ENCODE measurements around the gene SBDS.
"Not testable (repeated sequence)": the region's sequence is repeated elsewhere in the genome, so short reads cannot be mapped to it uniquely, and the experiment has no call there.

The SBDS gene

DNA sequence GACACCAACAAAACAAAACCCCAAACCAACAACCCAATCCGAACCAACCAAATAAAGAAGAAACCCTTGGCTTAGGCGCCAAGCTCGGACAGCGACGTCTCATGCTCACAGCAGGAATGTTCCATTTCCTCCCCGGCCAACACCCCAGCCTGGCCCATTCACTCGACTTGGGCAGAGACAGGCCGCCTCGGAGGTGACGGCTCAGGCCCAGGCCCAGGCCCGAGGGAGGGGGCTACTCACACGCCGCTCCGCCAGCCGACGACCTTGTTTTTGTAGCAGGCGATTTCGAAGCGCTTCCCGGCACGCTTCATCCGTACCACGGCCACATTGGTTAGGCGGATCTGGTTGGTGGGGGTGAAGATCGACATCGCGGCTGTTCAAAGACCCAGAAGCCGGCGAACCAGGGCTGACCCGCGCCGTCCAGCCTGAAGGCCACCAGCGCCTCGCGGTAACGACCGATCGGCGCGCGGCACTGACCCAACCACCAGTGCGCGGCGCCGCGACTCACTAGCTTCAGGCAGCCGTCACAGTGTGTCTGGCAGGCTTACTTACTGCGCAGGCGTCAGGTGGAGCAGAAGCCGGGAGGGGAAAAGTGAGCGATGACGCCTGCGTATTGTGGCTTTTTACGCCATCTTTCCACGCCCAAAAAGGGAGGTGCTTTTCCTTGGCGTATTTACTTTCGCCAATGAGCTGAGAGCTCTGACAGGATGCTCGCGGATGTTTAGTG is at the start of gene SBDS:
Gene SBDS, minus strand, starts transcription at position 537 of the 727 bp plus-strand sequence. Its CDS starts 169 bp downstream, at position 368.
- peak within 1 kb of the TSS; percentile 61 for H3K4me3 ChIP-seq (ENCODE audit: low read depth, low read length)
- DNase-seq (ENCODE audit: low read depth) = peak; percentile 93

DNA sequence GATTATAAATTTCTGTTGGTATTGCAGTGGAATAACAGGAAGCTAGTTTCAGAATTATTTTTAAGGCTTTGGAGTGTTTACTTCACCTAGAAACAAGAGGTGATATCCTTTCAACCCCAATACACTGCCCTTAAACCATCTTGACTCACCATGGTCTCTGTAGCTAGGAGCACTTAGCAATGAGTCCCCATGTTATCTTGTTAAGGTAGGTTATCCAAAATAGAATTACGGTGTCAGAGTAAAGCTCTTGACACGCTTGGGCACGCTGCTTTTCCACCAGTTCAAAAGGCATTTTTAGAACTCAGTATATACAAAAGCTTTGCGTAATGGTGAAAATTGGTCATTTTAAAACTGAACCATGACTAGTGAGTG is 48.2 kb upstream of the SBDS start:
- DNase-seq (ENCODE audit: low read depth); H3K4me3 ChIP-seq (ENCODE audit: low read depth, low read length): not testable (repeated sequence)

DNA sequence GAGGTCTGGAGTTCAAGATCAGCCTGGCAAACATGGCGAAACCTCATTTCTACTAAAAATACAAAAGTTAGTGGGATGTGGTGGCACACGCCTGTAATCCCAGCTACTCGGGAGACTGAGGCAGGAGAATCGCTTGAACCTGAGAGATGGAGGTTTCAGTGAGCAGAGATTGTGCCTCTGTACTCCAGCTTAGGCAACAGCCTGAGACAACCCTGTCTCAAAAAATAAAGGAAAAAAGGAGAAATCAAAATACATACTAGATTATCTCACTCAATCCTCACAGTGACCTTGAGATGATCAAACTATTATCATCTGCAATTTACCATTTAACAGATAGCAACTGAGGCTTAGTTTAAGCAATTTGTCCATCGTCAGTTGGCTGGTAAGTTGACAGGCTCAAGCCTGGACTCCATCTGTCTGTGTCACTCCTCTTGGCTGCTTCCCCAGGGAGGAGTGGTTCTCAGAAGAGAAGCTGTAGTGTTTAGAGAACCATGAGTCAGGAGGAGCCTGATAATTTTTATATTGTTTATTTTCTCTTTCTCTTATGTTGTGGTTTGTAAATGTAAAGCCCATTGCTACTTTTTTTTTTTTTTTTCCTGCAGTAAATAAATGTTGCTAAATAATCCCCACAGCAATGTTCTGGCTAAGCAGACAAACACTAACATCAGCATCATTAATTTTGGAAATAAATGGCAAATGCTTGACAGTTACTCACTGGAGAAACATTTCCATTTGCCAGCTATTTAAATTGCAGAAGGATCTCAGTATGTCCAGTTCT is 47.6 kb upstream of the SBDS start:
- not testable (repeated sequence) for H3K4me3 ChIP-seq (ENCODE audit: low read depth, low read length)
- DNase-seq (ENCODE audit: low read depth) = peak; percentile 56

DNA sequence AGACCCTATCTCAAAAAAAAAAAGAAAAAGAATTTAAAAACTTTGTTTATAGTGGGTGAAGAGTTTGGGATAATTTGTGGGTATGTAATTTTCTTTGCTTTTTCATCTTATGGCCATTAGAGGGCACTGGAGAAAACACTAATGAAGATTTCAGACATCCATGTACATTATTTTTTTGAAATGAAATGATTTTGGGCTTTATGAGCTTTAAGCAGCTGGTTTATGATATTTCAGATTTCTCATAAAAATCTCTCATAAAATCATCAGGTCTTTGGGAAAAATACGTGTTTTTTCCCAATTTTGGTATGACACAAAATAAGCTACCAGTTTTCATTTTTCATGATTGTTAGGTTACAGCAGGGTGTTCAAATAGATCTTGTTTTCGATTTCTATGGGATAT is 45.4 kb upstream of the SBDS start:
- H3K4me3 ChIP-seq (ENCODE audit: low read depth, low read length); DNase-seq (ENCODE audit: low read depth): not testable (repeated sequence)

DNA sequence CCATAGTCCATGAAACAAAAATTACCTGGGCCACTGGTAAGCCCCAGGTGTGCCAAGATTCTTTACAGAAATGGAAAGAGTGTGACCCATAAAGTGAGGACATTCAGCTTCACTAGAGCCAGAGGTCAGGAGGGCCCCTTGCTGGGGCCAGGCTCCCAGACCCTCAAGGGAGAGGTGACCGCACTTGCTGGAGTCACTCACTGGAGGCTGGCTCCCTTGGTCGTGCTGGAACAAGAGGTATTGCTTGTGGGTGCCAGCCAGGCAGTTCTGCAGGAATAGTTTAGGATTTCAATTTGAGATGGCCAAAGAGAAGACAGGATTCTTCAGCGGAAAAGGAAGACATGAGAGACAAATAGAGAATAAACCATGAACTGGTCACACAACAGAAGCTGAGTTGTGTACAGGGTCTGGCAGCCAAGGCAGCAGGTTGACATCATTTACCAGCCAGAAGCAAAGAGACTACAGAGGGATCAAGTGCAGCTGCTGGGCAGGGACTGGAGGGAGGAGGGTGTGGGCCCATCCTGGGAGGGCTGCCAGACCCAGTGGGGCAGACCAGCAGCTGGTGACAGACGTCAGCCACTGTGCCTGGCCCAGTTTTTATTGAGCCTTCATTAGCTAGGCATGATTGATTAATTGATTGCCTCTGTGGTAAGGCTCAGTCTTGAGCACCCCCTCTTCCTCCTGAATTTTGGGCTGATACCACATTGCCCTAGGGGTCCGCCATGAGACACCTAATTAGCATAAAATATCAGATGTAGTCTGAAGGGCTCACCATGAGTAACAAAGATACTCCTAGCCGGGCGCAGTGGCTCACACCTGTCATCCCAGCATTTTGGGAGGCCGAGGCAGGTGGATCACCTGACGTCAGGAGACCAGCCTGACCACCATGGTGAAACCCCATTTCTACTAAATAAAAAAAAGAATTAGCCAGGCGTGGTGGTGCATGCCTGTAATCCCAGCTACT is 41.3 kb upstream of the SBDS start:
- peak; percentile 9 for DNase-seq (ENCODE audit: low read depth)
- H3K4me3 ChIP-seq (ENCODE audit: low read depth, low read length) = not testable (repeated sequence)

DNA sequence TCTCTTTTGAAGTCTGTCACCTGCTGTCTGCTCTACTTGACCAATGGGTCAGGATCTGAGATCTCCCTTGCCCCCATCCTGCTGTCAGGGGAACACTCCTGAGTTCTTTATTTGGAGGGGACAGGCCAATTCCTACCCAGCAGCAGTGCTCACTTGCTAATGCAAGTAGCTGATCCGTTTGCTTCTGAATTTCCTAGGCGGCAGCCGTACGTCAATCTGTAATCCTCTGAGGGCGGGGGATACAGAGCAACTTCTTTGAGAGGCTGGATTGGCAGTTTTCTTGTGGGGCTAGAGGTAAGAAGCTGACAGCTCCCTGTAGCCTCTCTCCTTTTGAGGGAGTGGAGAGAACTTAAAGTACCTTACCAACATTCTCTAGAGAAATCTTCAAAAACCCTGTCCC is 37.9 kb upstream of the SBDS start:
- no peak overlapping the region for H3K4me3 ChIP-seq (ENCODE audit: low read depth, low read length)
- DNase-seq (ENCODE audit: low read depth) = no peak

DNA sequence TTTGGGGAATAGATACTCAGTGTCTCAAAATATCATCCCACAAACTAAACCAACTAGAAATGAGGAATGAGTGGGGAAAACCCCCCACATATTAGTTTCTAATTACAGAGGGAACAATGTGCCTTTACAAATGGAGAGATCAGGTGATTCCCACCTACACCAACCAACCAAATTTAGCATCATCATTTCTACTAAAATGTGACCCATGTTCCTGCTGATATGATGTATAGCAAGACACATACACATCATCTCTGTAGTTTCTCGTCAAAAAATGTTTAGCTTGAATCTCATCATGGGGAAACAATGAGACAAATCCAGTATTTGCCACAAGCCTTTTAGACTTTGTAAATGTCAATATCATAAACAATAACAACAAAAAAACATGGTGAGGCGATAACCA is 36.3 kb upstream of the SBDS start:
- DNase-seq (ENCODE audit: low read depth); H3K4me3 ChIP-seq (ENCODE audit: low read depth, low read length): not testable (repeated sequence)

DNA sequence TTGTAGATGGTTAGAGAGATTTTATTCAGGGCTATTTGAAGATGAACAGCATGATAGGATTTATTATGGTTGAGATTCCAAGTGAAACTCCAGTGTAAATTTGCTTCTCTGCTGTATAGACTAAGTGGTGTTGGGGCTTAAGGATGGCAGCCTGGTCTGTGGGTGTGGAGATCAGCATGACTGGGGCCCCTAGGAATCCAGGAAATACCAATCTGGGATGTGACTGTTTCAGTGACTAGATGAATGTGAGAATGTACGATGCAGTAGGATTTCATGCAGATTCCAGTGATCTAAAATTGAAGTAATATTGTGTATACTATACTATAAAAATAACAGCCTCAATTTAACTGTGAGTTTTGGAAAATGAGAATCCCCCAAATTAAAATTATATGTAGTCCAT is 30.1 kb upstream of the SBDS start:
- not testable (repeated sequence) for H3K4me3 ChIP-seq (ENCODE audit: low read depth, low read length)
- DNase-seq (ENCODE audit: low read depth) = peak; percentile 24

DNA sequence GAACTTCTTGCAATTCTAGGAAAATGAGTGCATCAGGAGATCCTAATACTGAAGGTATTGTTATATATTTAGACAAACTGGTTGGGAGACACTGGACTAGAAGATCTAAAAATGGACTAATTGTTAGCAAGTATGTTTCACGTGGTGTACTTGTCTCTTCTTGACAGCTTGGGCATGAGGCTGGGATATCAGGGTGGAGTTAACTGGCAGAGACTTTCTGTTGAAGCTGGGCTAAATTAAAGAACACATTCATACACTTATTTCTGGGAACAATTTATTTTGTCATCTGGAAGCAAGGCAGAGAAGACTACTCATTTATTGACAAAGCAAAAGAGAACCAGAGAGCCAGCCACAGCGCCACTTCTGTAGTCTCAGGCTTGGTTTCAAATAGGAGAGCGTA is 27.1 kb upstream of the SBDS start:
- H3K4me3 ChIP-seq (ENCODE audit: low read depth, low read length) = no peak overlapping the region
- no peak for DNase-seq (ENCODE audit: low read depth)

DNA sequence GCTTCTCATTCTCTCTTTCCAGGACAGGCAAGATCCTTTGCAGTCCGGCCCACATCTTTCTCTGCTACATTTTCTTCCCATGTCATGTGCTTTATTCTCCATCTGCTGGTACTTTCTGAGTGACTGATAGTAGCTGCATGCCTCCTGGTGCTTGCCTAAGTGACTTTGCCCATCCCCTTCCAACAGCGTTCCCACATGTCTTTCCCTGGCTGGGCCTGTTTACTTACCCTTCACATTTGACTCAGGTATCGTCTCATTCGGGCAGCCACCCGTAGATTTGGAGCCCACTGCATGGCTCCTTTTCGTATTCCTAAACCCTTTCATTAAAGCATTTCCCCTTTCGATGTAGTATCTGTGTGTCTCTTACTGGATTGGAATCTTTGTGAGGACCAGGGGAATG is 25.9 kb upstream of the SBDS start:
- no peak for DNase-seq (ENCODE audit: low read depth)
- H3K4me3 ChIP-seq (ENCODE audit: low read depth, low read length) = no peak overlapping the region

DNA sequence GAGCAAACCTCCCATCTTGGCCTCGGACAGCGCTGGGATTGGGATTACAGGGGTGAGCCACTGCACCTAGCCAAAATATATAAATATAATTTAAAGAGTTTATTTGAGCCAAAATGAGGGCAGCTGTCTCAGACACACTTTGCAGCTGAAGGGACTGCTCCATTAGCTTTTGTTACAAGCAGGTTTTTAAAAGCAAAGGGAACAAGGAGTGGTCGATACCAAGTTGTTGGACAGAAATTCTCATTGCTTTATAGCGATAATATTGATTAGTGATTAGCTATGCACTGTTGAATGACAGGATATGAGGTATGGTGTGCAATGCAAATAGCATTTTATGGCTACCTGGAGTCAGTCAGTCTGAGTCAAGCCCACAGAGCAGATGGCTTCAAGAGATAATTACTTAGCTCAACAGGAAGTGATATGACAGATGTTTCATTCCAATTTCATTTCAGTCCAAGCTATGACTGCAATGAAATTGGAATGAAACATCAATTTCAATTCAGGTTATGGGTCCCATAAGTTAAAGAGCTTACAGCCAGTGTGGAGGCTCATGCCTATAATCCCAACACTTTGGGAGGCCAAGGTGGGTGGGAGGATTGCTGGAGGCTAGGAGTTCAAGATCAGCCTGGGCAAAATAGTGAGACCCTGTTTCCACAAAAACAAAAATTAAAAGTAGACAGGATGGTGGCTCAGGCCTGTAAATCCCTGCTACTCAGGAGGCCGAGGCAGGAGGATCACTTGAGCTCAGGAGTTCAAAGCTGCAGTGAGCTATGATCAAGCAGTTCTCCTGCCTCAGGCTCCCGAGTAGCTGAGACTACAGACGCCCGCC is 24.4 kb upstream of the SBDS start:
- H3K4me3 ChIP-seq (ENCODE audit: low read depth, low read length) = no peak overlapping the region
- DNase-seq (ENCODE audit: low read depth) = no peak

DNA sequence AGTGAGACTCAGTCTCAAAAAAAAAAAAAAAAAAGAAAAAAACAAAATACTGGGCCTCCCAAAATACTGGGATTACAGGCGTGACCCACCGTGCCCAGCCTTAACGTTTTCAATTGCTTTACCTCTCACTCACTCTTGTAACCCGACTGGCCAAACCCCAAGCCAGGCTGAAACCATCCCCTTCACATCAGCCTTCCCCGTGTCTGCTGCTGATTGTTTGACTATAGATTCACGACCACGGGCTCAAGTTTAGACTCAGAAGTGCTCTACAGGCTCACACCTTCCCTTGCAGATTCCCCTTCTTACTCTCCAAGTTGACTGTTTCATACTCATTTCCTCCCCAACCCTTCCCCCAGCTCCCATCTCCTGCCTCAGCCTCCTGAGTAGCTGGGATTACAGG is 23.6 kb upstream of the SBDS start:
- H3K4me3 ChIP-seq (ENCODE audit: low read depth, low read length) = no peak overlapping the region
- no peak for DNase-seq (ENCODE audit: low read depth)

DNA sequence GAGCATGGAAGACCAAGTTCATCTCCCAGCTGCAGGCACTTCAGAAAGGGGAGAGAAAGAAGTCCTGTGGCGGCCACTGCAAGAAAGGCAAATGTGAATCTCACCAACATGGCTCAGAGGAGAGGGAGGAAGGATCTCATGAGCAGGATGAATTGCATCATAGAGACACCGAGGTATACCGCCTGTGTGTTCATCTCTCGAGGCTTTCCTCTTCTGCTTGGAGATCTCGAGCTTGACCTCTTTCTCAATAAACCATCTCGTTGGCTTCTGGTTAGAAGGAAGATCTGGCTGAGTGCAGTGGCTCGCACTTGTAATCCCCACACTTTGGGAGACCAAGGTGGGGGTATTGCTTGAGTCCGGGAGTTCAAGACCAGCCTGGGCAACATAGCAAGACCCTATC is 22.6 kb upstream of the SBDS start:
- not testable (repeated sequence) for DNase-seq (ENCODE audit: low read depth); H3K4me3 ChIP-seq (ENCODE audit: low read depth, low read length)

DNA sequence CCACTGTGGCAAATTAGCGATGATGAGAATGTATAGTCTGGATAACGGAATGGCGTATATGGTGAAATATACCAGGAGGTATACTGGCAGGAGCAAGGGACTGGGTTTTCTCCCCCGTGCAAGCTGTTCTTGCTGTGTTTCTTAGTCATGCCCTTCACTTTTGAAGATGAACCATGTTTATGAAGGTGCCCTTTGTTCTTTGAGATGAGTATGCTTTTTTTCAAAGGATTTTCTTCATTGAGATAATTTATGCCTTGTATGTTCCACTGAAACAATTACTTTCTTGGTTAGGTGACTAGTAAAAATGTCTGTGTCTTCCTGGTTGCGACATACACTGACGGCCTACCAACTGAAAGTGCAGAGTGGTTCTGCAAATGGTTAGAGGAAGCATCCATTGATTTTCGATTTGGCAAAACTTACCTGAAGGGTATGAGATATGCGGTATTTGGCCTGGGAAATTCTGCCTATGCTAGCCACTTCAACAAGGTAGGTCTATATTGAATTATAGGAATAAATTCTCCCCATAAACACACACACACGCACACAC is 18.8 kb upstream of the SBDS start:
- not testable (repeated sequence) for DNase-seq (ENCODE audit: low read depth); H3K4me3 ChIP-seq (ENCODE audit: low read depth, low read length)

DNA sequence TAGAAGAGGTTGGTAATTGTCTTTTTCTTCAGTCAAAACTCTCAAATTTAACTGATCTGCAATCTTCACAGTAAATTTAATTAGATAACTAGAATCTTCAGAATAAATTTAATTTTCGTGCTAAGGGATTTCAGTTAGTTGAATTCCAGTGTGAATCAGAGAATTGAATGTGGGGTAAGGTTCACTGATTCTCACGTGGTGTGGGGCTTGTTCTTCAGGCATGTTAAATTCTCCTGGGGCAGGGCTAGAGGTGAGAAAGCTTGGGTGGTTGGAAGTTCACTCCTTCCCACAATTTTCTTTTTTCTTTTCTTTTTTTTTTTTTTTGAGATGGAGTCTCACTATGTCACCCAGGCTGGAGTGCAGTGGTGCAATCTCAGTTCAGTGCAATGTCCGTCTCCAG is 14.3 kb upstream of the SBDS start:
- not testable (repeated sequence) for H3K4me3 ChIP-seq (ENCODE audit: low read depth, low read length); DNase-seq (ENCODE audit: low read depth)

DNA sequence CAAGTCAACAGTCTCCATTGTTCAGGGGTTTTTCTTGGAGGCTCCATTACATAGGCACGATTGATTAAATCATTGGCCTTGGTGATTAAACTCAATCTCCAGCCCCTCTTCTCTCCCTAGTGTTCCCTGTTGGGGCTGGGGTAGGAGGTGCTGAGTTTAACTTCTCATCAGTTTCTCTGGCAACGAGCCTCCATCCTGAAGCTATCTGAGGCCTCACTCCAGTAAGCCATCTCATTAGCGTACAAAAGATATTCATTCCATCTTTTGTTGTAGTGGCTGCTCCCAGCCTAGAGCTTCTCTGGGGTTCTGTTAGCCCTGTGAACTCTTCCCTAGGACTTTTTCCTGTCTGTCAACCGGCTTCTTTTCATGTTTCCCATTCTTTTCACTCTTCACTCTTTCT is 12.9 kb upstream of the SBDS start:
- H3K4me3 ChIP-seq (ENCODE audit: low read depth, low read length) = no peak overlapping the region
- DNase-seq (ENCODE audit: low read depth) = no peak

DNA sequence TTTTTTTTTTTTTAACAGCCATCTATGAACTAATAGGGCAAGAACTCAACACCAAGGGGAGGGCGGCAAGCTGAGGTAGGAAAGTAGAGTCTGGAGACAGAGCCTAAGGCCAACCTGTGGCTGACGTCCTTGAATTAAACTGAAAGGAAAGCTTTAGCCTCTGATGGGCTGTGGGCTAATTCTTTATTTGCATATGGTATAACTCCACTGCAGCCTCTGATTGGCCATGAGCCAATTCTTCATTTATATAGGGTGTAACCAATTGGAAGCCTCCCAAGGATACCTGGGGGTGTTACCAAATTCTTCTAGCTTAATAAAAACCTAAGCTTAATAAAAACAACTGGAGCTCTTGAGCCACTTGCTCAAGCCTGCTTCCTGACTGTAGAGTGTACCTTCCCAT is 11.6 kb upstream of the SBDS start:
- DNase-seq (ENCODE audit: low read depth) = no peak
- no peak overlapping the region for H3K4me3 ChIP-seq (ENCODE audit: low read depth, low read length)

DNA sequence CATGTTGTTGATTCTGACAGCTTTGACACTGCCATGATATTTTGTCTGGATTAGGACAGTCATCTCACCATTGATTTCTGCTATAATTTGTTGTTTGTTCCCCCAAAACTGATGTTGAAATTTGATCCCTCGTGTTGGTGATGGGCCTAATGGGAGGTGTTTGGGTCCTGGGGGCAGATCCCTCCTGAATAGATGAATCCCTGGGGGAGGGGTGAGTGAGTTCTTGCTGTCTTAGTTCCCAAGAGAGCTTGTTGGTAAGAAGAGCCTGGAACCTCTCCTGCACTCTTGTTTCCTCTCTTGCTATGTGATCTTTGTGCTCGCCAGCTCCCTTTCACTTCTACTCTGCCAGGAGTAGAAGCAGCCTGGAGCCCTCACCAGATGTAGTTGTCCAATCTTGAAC is 8.8 kb upstream of the SBDS start:
- not testable (repeated sequence) for DNase-seq (ENCODE audit: low read depth); H3K4me3 ChIP-seq (ENCODE audit: low read depth, low read length)
